Activated T-cell treated with anti-CD3 and anti-CD28 coated beads, Interleukin-2, amount 50 U/mL, for 4 hours (primary cell): ENCODE results near the gene CDH4. TPM values are rescaled to one million over a fixed set of nuclear protein-coding genes. Genes with fewer than 3 reads are reported as not detected.
"Not testable (repeated sequence)": the region's sequence is repeated elsewhere in the genome, so short reads cannot be mapped to it uniquely, and the experiment has no call there.

Experiments
- ATAC-seq, 2 donors: fragments of 200-7000 bp; cut with Tn5 transposase; one replicate each; pipeline ENCODE4 v1.10.0; 2021
- DNase-seq: peaks from one replicate; pipeline ENCODE4 v3.0.0-alpha.2; 2020
- H3K27me3 Mint-ChIP-seq: one replicate; pipeline ENCODE4 v1.8.0; 2021; ENCODE audit warnings: low read depth, mixed read lengths
- H3K36me3 Mint-ChIP-seq: one replicate; pipeline ENCODE4 v1.8.0; 2022; ENCODE audit warnings: mixed read lengths; ENCODE audit not compliant: insufficient read depth
- H3K4me1 Mint-ChIP-seq: one replicate; pipeline ENCODE4 v1.8.0; 2021; ENCODE audit warnings: low read depth, mixed read lengths
- H3K4me3 Mint-ChIP-seq: one replicate; pipeline ENCODE4 v1.8.0; 2021; ENCODE audit warnings: mild to moderate bottlenecking, moderate library complexity, mixed read lengths
- H3K9me3 Mint-ChIP-seq: one replicate; pipeline ENCODE4 v1.8.0; 2021; ENCODE audit warnings: mixed read lengths
- total RNA-seq, 3 donors: library from RNA; stranded (reverse); gene quantifications; one replicate each; pipeline ENCODE4 v1.2.1, GENCODE V29; 2021

The CDH4 gene
- total RNA-seq, 3 donors from 2014 or later: 0.10 TPM; not detected in 2

GRCh38 chr20:61476956-61477355, 224.9 kb downstream of the CDH4 start:
- no peak for ATAC-seq
- Mint-ChIP-seq H3K27me3 (peaks cover 20% of the 10 kb centered on the region), H3K4me1 (no peaks in the 10 kb centered on the region), H3K9me3 (peaks cover 9% of the 10 kb centered on the region), H3K36me3 (no peaks in the 10 kb centered on the region), H3K4me3 (no peak overlapping the region)
- no peak for DNase-seq

- peaks cover 5% of the 10 kb centered on the region for H3K9me3 Mint-ChIP-seq
- H3K36me3 Mint-ChIP-seq: no peaks in the 10 kb centered on the region
- H3K27me3 Mint-ChIP-seq: peaks cover 20% of the 10 kb centered on the region
- no peak for DNase-seq
- H3K4me3 Mint-ChIP-seq: no peak overlapping the region
- ATAC-seq: no peak
- no peaks in the 10 kb centered on the region for H3K4me1 Mint-ChIP-seq
Measured at GRCh38 chr20:61477451-61477861, 225.4 kb downstream of the CDH4 start.

- DNase-seq (no peak), ATAC-seq (no peak)
- H3K9me3 Mint-ChIP-seq: peaks cover 5% of the 10 kb centered on the region
- peaks cover 20% of the 10 kb centered on the region for H3K27me3 Mint-ChIP-seq
- no peaks in the 10 kb centered on the region for H3K36me3 Mint-ChIP-seq
- H3K4me3 Mint-ChIP-seq: no peak overlapping the region
- no peaks in the 10 kb centered on the region for H3K4me1 Mint-ChIP-seq
Measured at GRCh38 chr20:61478094-61478493, 226.0 kb downstream of the CDH4 start.

- H3K4me3 Mint-ChIP-seq: no peak overlapping the region
- no peaks in the 10 kb centered on the region for H3K4me1 Mint-ChIP-seq
- ATAC-seq (no peak), DNase-seq (no peak)
- peaks cover 20% of the 10 kb centered on the region for H3K27me3 Mint-ChIP-seq
- H3K9me3 Mint-ChIP-seq: peaks cover 5% of the 10 kb centered on the region
- no peaks in the 10 kb centered on the region for H3K36me3 Mint-ChIP-seq
Measured at GRCh38 chr20:61478611-61479305, 226.7 kb downstream of the CDH4 start.

GRCh38 chr20:61479433-61479832, 227.4 kb downstream of the CDH4 start:
- not testable (repeated sequence) for ATAC-seq, H3K9me3 Mint-ChIP-seq, H3K36me3 Mint-ChIP-seq, H3K4me1 Mint-ChIP-seq, DNase-seq, H3K4me3 Mint-ChIP-seq
- H3K27me3 Mint-ChIP-seq: peaks cover 20% of the 10 kb centered on the region

- Mint-ChIP-seq H3K9me3 (peaks cover 5% of the 10 kb centered on the region), H3K36me3 (no peaks in the 10 kb centered on the region), H3K4me1 (no peaks in the 10 kb centered on the region), H3K4me3 (no peak overlapping the region), H3K27me3 (peaks cover 20% of the 10 kb centered on the region)
- ATAC-seq: no peak
- no peak for DNase-seq
Measured at GRCh38 chr20:61480158-61480825, 228.2 kb downstream of the CDH4 start.

GRCh38 chr20:61482056-61482887, 230.2 kb downstream of the CDH4 start:
- Mint-ChIP-seq H3K27me3 (peaks cover 12% of the 10 kb centered on the region), H3K36me3 (no peaks in the 10 kb centered on the region), H3K4me3 (no peak overlapping the region), H3K9me3 (peaks cover 5% of the 10 kb centered on the region), H3K4me1 (no peaks in the 10 kb centered on the region)
- DNase-seq (no peak), ATAC-seq (no peak)

- DNase-seq (no peak), ATAC-seq (no peak)
- H3K27me3 Mint-ChIP-seq: peaks cover 9% of the 10 kb centered on the region
- no peak overlapping the region for H3K4me3 Mint-ChIP-seq
- peaks cover 5% of the 10 kb centered on the region for H3K9me3 Mint-ChIP-seq
- no peaks in the 10 kb centered on the region for H3K36me3 Mint-ChIP-seq
- H3K4me1 Mint-ChIP-seq: no peaks in the 10 kb centered on the region
Measured at GRCh38 chr20:61482901-61483300, 230.8 kb downstream of the CDH4 start.

- H3K4me1 Mint-ChIP-seq: no peaks in the 10 kb centered on the region
- ATAC-seq: no peak
- no peak for DNase-seq
- H3K9me3 Mint-ChIP-seq: peaks cover 5% of the 10 kb centered on the region
- H3K4me3 Mint-ChIP-seq: no peak overlapping the region
- no peaks in the 10 kb centered on the region for H3K36me3 Mint-ChIP-seq
- peaks cover 9% of the 10 kb centered on the region for H3K27me3 Mint-ChIP-seq
Measured at GRCh38 chr20:61483336-61484067, 231.4 kb downstream of the CDH4 start.

- no peaks in the 10 kb centered on the region for H3K4me1 Mint-ChIP-seq
- ATAC-seq (no peak), DNase-seq (no peak)
- no peaks in the 10 kb centered on the region for H3K9me3 Mint-ChIP-seq
- no peak overlapping the region for H3K4me3 Mint-ChIP-seq
- no peaks in the 10 kb centered on the region for H3K27me3 Mint-ChIP-seq
- no peaks in the 10 kb centered on the region for H3K36me3 Mint-ChIP-seq
Measured at GRCh38 chr20:61486198-61486597, 234.1 kb downstream of the CDH4 start.

GRCh38 chr20:61487346-61487996, 235.4 kb downstream of the CDH4 start:
- no peak for DNase-seq
- no peaks in the 10 kb centered on the region for H3K36me3 Mint-ChIP-seq
- H3K4me3 Mint-ChIP-seq: no peak overlapping the region
- H3K27me3 Mint-ChIP-seq: no peaks in the 10 kb centered on the region
- no peaks in the 10 kb centered on the region for H3K4me1 Mint-ChIP-seq
- H3K9me3 Mint-ChIP-seq: no peaks in the 10 kb centered on the region
- no peak for ATAC-seq

GRCh38 chr20:61487997-61488371, 235.9 kb downstream of the CDH4 start:
- DNase-seq (no peak), ATAC-seq (no peak)
- Mint-ChIP-seq H3K27me3 (no peaks in the 10 kb centered on the region), H3K36me3 (no peaks in the 10 kb centered on the region), H3K4me1 (no peaks in the 10 kb centered on the region), H3K4me3 (no peak overlapping the region), H3K9me3 (no peaks in the 10 kb centered on the region)

GRCh38 chr20:61490721-61491120, 238.7 kb downstream of the CDH4 start:
- no peaks in the 10 kb centered on the region for H3K9me3 Mint-ChIP-seq
- DNase-seq: no peak
- H3K4me1 Mint-ChIP-seq: no peaks in the 10 kb centered on the region
- peaks cover 2% of the 10 kb centered on the region for H3K27me3 Mint-ChIP-seq
- no peak for ATAC-seq
- H3K36me3 Mint-ChIP-seq: no peaks in the 10 kb centered on the region
- no peak overlapping the region for H3K4me3 Mint-ChIP-seq

GRCh38 chr20:61492065-61492464, 240.0 kb downstream of the CDH4 start:
- ATAC-seq (no peak), DNase-seq (no peak)
- no peaks in the 10 kb centered on the region for H3K36me3 Mint-ChIP-seq
- H3K4me1 Mint-ChIP-seq: no peaks in the 10 kb centered on the region
- no peak overlapping the region for H3K4me3 Mint-ChIP-seq
- H3K27me3 Mint-ChIP-seq: peaks cover 2% of the 10 kb centered on the region
- no peaks in the 10 kb centered on the region for H3K9me3 Mint-ChIP-seq
